ENCODE data around the gene IPMK. TPM values are rescaled to one million over a fixed set of nuclear protein-coding genes. Genes with fewer than 3 reads are reported as not detected.

IPMK gene
- total and polyA plus RNA-seq, 9 of the 15 experiments (the other 6 are each of a cell fraction or from before 2014, with no cell fraction given) = 0.98 to 4.4 (median 2.7) TPM

DNA sequence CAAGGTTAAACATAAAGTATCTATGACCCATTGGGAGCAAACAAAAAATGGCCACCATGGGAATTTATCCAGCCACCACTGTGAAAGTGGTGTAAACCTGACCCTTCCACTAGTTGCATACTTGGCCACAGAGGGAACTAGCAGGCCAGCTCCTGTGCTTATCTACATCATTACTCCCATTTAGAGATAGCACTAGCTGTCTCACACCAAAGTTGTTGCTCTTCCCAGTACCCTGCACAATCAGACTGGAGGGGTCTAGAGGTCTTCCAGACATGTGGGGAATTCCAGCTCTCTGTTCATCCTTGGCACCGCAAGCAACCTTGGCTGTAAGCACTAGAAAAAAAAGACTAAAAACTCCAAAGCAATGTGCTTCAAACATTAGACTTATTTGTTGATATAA, 113.9 kb downstream of the IPMK start (continued):
- TF ChIP-seq, protein P1, sequence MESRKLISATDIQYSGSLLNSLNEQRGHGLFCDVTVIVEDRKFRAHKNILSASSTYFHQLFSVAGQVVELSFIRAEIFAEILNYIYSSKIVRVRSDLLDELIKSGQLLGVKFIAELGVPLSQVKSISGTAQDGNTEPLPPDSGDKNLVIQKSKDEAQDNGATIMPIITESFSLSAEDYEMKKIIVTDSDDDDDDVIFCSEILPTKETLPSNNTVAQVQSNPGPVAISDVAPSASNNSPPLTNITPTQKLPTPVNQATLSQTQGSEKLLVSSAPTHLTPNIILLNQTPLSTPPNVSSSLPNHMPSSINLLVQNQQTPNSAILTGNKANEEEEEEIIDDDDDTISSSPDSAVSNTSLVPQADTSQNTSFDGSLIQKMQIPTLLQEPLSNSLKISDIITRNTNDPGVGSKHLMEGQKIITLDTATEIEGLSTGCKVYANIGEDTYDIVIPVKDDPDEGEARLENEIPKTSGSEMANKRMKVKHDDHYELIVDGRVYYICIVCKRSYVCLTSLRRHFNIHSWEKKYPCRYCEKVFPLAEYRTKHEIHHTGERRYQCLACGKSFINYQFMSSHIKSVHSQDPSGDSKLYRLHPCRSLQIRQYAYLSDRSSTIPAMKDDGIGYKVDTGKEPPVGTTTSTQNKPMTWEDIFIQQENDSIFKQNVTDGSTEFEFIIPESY (CRISPR knock-in tag; IDR thresholded peaks at IDR 0.05) = no peak
- TF ChIP-seq SP2 (IDR thresholded peaks at IDR 0.05; ENCODE audit: extremely low read depth, low read depth, low read length, poor library complexity, severe bottlenecking) (no peak), RFX1 (IDR thresholded peaks at IDR 0.05) (no peak), NFYB (IDR thresholded peaks at IDR 0.05; ENCODE audit: extremely low read depth, insufficient read length) (no peak), ZNF592 (IDR thresholded peaks at IDR 0.05) (no peak), ZNF408 (CRISPR knock-in tag; IDR thresholded peaks at IDR 0.05; ENCODE audit: low read depth) (no peak)
